Measurements from ENCODE around the gene ZNF407.

- no peak for TF ChIP-seq ZBTB17 (tag by site-specific recombination; IDR thresholded peaks at IDR 0.05)
- TF ChIP-seq, protein P1, sequence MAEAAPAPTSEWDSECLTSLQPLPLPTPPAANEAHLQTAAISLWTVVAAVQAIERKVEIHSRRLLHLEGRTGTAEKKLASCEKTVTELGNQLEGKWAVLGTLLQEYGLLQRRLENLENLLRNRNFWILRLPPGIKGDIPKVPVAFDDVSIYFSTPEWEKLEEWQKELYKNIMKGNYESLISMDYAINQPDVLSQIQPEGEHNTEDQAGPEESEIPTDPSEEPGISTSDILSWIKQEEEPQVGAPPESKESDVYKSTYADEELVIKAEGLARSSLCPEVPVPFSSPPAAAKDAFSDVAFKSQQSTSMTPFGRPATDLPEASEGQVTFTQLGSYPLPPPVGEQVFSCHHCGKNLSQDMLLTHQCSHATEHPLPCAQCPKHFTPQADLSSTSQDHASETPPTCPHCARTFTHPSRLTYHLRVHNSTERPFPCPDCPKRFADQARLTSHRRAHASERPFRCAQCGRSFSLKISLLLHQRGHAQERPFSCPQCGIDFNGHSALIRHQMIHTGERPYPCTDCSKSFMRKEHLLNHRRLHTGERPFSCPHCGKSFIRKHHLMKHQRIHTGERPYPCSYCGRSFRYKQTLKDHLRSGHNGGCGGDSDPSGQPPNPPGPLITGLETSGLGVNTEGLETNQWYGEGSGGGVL (tag by site-specific recombination; IDR thresholded peaks at IDR 0.05) = no peak
These were observed 175.5 kb downstream of the ZNF407 start for GRCh38 chr18:74773171-74773624.

All from HEK293 (cell line).